ENCODE measurements around the gene CERKL.

The CERKL gene

DNA sequence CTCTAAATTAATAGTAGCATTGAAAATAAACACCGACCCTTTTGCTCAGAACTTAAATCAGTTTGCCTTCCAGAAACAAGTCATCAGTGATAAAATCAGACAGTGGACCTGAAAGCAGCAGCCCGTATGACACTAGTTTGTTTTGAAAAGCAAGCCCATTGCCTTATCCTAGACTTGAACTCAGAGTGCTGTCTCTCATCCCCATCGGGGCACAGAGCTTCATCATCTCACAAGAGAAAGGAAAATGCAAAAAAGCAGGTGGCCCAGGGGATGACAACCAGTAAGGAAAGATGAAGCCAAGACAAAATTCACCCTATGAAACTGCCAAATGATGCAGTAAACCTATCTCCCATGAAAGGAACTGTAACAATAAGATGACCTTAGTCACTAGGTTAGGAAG lies 71.2 kb downstream of the CERKL start:
- TF ChIP-seq, protein P1, sequence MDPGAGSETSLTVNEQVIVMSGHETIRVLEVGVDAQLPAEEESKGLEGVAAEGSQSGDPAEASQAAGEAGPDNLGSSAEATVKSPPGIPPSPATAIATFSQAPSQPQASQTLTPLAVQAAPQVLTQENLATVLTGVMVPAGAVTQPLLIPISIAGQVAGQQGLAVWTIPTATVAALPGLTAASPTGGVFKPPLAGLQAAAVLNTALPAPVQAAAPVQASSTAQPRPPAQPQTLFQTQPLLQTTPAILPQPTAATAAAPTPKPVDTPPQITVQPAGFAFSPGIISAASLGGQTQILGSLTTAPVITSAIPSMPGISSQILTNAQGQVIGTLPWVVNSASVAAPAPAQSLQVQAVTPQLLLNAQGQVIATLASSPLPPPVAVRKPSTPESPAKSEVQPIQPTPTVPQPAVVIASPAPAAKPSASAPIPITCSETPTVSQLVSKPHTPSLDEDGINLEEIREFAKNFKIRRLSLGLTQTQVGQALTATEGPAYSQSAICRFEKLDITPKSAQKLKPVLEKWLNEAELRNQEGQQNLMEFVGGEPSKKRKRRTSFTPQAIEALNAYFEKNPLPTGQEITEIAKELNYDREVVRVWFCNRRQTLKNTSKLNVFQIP (CRISPR knock-in tag; IDR thresholded peaks at IDR 0.05; ENCODE audit: borderline replicate concordance, low read depth) = no peak
- TF ChIP-seq, protein P2, sequence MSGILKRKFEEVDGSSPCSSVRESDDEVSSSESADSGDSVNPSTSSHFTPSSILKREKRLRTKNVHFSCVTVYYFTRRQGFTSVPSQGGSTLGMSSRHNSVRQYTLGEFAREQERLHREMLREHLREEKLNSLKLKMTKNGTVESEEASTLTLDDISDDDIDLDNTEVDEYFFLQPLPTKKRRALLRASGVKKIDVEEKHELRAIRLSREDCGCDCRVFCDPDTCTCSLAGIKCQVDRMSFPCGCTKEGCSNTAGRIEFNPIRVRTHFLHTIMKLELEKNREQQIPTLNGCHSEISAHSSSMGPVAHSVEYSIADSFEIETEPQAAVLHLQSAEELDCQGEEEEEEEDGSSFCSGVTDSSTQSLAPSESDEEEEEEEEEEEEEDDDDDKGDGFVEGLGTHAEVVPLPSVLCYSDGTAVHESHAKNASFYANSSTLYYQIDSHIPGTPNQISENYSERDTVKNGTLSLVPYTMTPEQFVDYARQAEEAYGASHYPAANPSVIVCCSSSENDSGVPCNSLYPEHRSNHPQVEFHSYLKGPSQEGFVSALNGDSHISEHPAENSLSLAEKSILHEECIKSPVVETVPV (CRISPR knock-in tag; IDR thresholded peaks at IDR 0.05) = no peak
- TF ChIP-seq ZNF8 (CRISPR knock-in tag; IDR thresholded peaks at IDR 0.05) = no peak
- TF ChIP-seq, protein P3, sequence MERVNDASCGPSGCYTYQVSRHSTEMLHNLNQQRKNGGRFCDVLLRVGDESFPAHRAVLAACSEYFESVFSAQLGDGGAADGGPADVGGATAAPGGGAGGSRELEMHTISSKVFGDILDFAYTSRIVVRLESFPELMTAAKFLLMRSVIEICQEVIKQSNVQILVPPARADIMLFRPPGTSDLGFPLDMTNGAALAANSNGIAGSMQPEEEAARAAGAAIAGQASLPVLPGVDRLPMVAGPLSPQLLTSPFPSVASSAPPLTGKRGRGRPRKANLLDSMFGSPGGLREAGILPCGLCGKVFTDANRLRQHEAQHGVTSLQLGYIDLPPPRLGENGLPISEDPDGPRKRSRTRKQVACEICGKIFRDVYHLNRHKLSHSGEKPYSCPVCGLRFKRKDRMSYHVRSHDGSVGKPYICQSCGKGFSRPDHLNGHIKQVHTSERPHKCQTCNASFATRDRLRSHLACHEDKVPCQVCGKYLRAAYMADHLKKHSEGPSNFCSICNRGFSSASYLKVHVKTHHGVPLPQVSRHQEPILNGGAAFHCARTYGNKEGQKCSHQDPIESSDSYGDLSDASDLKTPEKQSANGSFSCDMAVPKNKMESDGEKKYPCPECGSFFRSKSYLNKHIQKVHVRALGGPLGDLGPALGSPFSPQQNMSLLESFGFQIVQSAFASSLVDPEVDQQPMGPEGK (CRISPR knock-in tag; IDR thresholded peaks at IDR 0.05; ENCODE audit: borderline replicate concordance) = no peak
- TF ChIP-seq TCF4 (CRISPR knock-in tag; IDR thresholded peaks at IDR 0.05; ENCODE audit: borderline replicate concordance) = no peak
- no peak for TF ChIP-seq ZFP30 (CRISPR knock-in tag; IDR thresholded peaks at IDR 0.05)
- TF ChIP-seq, protein P4, sequence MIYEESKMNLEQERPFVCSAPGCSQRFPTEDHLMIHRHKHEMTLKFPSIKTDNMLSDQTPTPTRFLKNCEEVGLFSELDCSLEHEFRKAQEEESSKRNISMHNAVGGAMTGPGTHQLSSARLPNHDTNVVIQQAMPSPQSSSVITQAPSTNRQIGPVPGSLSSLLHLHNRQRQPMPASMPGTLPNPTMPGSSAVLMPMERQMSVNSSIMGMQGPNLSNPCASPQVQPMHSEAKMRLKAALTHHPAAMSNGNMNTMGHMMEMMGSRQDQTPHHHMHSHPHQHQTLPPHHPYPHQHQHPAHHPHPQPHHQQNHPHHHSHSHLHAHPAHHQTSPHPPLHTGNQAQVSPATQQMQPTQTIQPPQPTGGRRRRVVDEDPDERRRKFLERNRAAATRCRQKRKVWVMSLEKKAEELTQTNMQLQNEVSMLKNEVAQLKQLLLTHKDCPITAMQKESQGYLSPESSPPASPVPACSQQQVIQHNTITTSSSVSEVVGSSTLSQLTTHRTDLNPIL (CRISPR knock-in tag; IDR thresholded peaks at IDR 0.05; ENCODE audit: low read depth) = no peak
- TF ChIP-seq OSR1 (CRISPR knock-in tag; IDR thresholded peaks at IDR 0.05) = no peak
- TF ChIP-seq ZFP3 (CRISPR knock-in tag; IDR thresholded peaks at IDR 0.05) = no peak
- ATAC-seq = no peak

DNA sequence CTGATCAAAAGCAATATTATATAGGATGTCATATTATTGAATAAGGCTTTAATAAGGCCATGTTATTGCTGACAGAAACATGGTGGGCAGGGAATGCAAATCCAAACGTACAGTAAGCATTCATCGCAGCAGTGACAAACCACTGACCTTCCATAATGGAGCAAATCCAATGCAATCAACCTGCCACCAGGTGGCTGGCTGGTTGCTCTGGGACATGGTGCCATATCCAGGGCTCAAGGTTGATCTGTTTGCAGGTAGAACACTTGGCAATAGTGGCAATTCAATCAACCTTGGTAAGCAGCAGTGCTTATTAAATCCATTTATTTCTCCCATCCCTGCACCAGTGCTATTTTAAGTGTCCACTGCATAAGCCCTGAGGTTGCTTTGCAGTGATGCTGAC lies 75.4 kb downstream of the CERKL start:
- no peak for ATAC-seq
- TF ChIP-seq ESRRG (CRISPR knock-in tag; IDR thresholded peaks at IDR 0.05) (no peak), TOX (CRISPR knock-in tag; IDR thresholded peaks at IDR 0.05; ENCODE audit: borderline replicate concordance) (no peak)
- TF ChIP-seq, protein P4 (CRISPR knock-in tag; IDR thresholded peaks at IDR 0.05; ENCODE audit: low read depth) = no peak
- TF ChIP-seq, protein P3 (CRISPR knock-in tag; IDR thresholded peaks at IDR 0.05; ENCODE audit: borderline replicate concordance) = no peak

DNA sequence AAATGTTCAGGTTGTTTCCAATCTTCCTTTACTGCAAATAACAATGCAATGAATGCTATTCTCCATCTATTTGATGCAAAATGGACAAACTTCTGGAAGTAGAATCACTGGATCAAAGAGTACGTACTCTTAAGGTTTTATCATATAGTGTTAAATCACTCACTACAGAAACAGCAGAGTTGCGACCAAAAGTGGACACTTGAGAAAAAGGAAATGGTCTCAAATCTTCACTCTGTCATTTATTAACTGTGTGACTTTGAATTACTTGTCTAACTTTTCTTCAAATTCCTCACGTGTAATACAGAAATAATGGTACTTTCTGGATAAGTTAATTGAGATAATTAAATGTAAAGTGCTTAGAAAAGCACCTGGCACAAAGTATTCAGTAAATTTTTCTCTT lies 78.1 kb downstream of the CERKL start:
- no peak for TF ChIP-seq ZC3H10 (CRISPR knock-in tag; IDR thresholded peaks at IDR 0.05)
- TF ChIP-seq, protein P3 (CRISPR knock-in tag; IDR thresholded peaks at IDR 0.05; ENCODE audit: borderline replicate concordance) = no peak
- no peak for TF ChIP-seq TCF4 (CRISPR knock-in tag; IDR thresholded peaks at IDR 0.05; ENCODE audit: borderline replicate concordance)
- TF ChIP-seq, protein P1 (CRISPR knock-in tag; IDR thresholded peaks at IDR 0.05; ENCODE audit: borderline replicate concordance, low read depth) = no peak
- TF ChIP-seq, protein P2 (CRISPR knock-in tag; IDR thresholded peaks at IDR 0.05) = no peak
- TF ChIP-seq ZNF565 (CRISPR knock-in tag; conservative IDR thresholded peaks at IDR 0.05; ENCODE audit: low read depth) = no peak
- TF ChIP-seq RARB (CRISPR knock-in tag; IDR thresholded peaks at IDR 0.05) = no peak
- TF ChIP-seq CSDC2 (CRISPR knock-in tag; IDR thresholded peaks at IDR 0.05) = no peak
- TF ChIP-seq, protein P5, sequence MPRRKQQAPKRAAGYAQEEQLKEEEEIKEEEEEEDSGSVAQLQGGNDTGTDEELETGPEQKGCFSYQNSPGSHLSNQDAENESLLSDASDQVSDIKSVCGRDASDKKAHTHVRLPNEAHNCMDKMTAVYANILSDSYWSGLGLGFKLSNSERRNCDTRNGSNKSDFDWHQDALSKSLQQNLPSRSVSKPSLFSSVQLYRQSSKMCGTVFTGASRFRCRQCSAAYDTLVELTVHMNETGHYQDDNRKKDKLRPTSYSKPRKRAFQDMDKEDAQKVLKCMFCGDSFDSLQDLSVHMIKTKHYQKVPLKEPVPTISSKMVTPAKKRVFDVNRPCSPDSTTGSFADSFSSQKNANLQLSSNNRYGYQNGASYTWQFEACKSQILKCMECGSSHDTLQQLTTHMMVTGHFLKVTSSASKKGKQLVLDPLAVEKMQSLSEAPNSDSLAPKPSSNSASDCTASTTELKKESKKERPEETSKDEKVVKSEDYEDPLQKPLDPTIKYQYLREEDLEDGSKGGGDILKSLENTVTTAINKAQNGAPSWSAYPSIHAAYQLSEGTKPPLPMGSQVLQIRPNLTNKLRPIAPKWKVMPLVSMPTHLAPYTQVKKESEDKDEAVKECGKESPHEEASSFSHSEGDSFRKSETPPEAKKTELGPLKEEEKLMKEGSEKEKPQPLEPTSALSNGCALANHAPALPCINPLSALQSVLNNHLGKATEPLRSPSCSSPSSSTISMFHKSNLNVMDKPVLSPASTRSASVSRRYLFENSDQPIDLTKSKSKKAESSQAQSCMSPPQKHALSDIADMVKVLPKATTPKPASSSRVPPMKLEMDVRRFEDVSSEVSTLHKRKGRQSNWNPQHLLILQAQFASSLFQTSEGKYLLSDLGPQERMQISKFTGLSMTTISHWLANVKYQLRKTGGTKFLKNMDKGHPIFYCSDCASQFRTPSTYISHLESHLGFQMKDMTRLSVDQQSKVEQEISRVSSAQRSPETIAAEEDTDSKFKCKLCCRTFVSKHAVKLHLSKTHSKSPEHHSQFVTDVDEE (CRISPR knock-in tag; IDR thresholded peaks at IDR 0.05) = no peak
- ATAC-seq = no peak

Data from SK-N-SH treated with all-trans-retinoic acid at 6 μM for 48 hours (cell line).